GM21576 (cell line): ENCODE measurements around the gene NEUROD1.
"Not testable (repeated sequence)": the region's sequence is repeated elsewhere in the genome, so short reads cannot be mapped to it uniquely, and the experiment has no call there.

Source experiments
- ATAC-seq: cut with Tn5 transposase; IDR thresholded peaks from one replicate; pipeline ENCODE4 v1.9.1; 2021; ENCODE audit warnings: mild to moderate bottlenecking, moderate library complexity; ENCODE audit not compliant: unreplicated experiment

Gene NEUROD1

GRCh38 chr2:181680055-181680936 is at the start of gene NEUROD1:
TSS of gene NEUROD1 (minus strand) at chr2:181680517. CDS start at chr2:181678860, 1,657 bp downstream.
- ATAC-seq = no peak

- ATAC-seq = no peak
These were observed 45.2 kb upstream of the NEUROD1 start for GRCh38 chr2:181725476-181725875.

- no peak for ATAC-seq
These were observed 44.3 kb upstream of the NEUROD1 start for GRCh38 chr2:181724662-181725061.

- ATAC-seq = no peak
These were observed 43.4 kb upstream of the NEUROD1 start for GRCh38 chr2:181723731-181724130.

- ATAC-seq = peak; percentile 92
These were observed 34.8 kb upstream of the NEUROD1 start for GRCh38 chr2:181715033-181715630.

- not testable (repeated sequence) for ATAC-seq
These were observed 30.7 kb upstream of the NEUROD1 start for GRCh38 chr2:181711051-181711450.

- not testable (repeated sequence) for ATAC-seq
These were observed 22.2 kb upstream of the NEUROD1 start for GRCh38 chr2:181702519-181702918.

- no peak for ATAC-seq
These were observed 17.9 kb upstream of the NEUROD1 start for GRCh38 chr2:181698223-181698622.

GRCh38 chr2:181697571-181697970 is 17.3 kb upstream of the NEUROD1 start:
- ATAC-seq = no peak

GRCh38 chr2:181697126-181697525 is 16.8 kb upstream of the NEUROD1 start:
- ATAC-seq = no peak

GRCh38 chr2:181694271-181694670 is 14.0 kb upstream of the NEUROD1 start:
- no peak for ATAC-seq

GRCh38 chr2:181690860-181691259 is 10.5 kb upstream of the NEUROD1 start:
- no peak for ATAC-seq

- no peak for ATAC-seq
These were observed 6.4 kb upstream of the NEUROD1 start for GRCh38 chr2:181686576-181687185.

- ATAC-seq = no peak
These were observed 4.9 kb upstream of the NEUROD1 start for GRCh38 chr2:181685150-181685688.

- no peak for ATAC-seq
These were observed 4.3 kb upstream of the NEUROD1 start for GRCh38 chr2:181684454-181685149.

- no peak for ATAC-seq
These were observed 3.5 kb upstream of the NEUROD1 start for GRCh38 chr2:181683518-181684453.

GRCh38 chr2:181682795-181683517 is 2.6 kb upstream of the NEUROD1 start:
- ATAC-seq = no peak

GRCh38 chr2:181682026-181682789 is 1.9 kb upstream of the NEUROD1 start:
- ATAC-seq = no peak
